ENCODE data around the gene RAB31. TPM values are rescaled to one million over a fixed set of nuclear protein-coding genes. Genes with fewer than 3 reads are reported as not detected.

Gene RAB31
- total RNA-seq, 4 donors from 2014 or later, result 17.4 to 76.0 (median 45.0) TPM

- Histone ChIP-seq H3K27me3 (no peaks in the 10 kb centered on the region), H3K4me3 (peak overlapping the region in 1 of 4 donors; percentile 18), H3K27ac (peak overlapping the region in 3 of 4 donors; percentile 1 to 51 (median 13)), H3K9me3 (no peaks in the 10 kb centered on the region), H3K4me1 (peaks cover 18 to 53% (median 28%) of the 10 kb centered on the region in 3 donors), H3K36me3 (no peaks in the 10 kb centered on the region)
- intact Hi-C loops (cut with DNase I), result loop anchor here (10.0 kb wide), 1 partner anchor 213 kb away; no protein-coding TSS in a partner anchor
- no peak for DNase-seq
- TF ChIP-seq CTCF (IDR thresholded peaks at IDR 0.05), result no peak
- peak in 1 of 4 donors; percentile 10 for TF ChIP-seq POLR2A (IDR thresholded peaks at IDR 0.05)
- WGBS, 2 donors, result 45 to 68% methylated on average over 5 to 7 of the region's 7 CpGs
These were observed 3.4 kb downstream of the RAB31 start for GRCh38 chr18:9711361-9712129.

GRCh38 chr18:9712130-9712577 lies 4.1 kb downstream of the RAB31 start:
- 35 to 38% methylated on average over 5 of the region's 5 CpGs for WGBS, 2 donors
- Histone ChIP-seq H3K27ac (peak overlapping the region in 2 of 4 donors; percentile 13 to 28), H3K9me3 (no peaks in the 10 kb centered on the region), H3K4me1 (peaks cover 18 to 47% (median 28%) of the 10 kb centered on the region in 3 donors), H3K27me3 (no peaks in the 10 kb centered on the region), H3K4me3 (peak overlapping the region in 1 of 4 donors; percentile 8), H3K36me3 (no peaks in the 10 kb centered on the region)
- TF ChIP-seq POLR2A (IDR thresholded peaks at IDR 0.05), result no peak
- TF ChIP-seq CTCF (IDR thresholded peaks at IDR 0.05), result no peak
- DNase-seq, result no peak
- intact Hi-C loops (cut with DNase I), result loop anchor here (10.0 kb wide), 1 partner anchor 213 kb away; no protein-coding TSS in a partner anchor

- Histone ChIP-seq H3K4me3 (no peak overlapping the region), H3K9me3 (no peaks in the 10 kb centered on the region), H3K27ac (peak overlapping the region in 1 of 4 donors; percentile 28), H3K36me3 (no peaks in the 10 kb centered on the region), H3K27me3 (no peaks in the 10 kb centered on the region), H3K4me1 (peaks cover 18 to 42% (median 28%) of the 10 kb centered on the region in 3 donors)
- TF ChIP-seq POLR2A (IDR thresholded peaks at IDR 0.05) (no peak), CTCF (IDR thresholded peaks at IDR 0.05) (no peak)
- intact Hi-C loops (cut with DNase I), result loop anchor here (10.0 kb wide), 1 partner anchor 212 kb away; no protein-coding TSS in a partner anchor
- WGBS, 2 donors, result 66 to 73% methylated on average over 2 to 3 of the region's 3 CpGs
- no peak for DNase-seq
These were observed 4.5 kb downstream of the RAB31 start for GRCh38 chr18:9712611-9713010.

GRCh38 chr18:9714266-9715087 lies 6.4 kb downstream of the RAB31 start:
- Histone ChIP-seq H3K27ac (no peak overlapping the region), H3K36me3 (no peaks in the 10 kb centered on the region), H3K9me3 (no peaks in the 10 kb centered on the region), H3K4me1 (peaks cover 15 to 35% (median 31%) of the 10 kb centered on the region in 3 donors), H3K27me3 (no peaks in the 10 kb centered on the region), H3K4me3 (no peak overlapping the region)
- TF ChIP-seq CTCF (IDR thresholded peaks at IDR 0.05) (no peak), POLR2A (IDR thresholded peaks at IDR 0.05) (no peak)
- intact Hi-C loops (cut with DNase I), result loop anchor here (10.0 kb wide), 1 partner anchor 210 kb away; no protein-coding TSS in a partner anchor
- WGBS, 2 donors, result 85 to 87% methylated on average over 6 to 8 of the region's 10 CpGs
- DNase-seq, result no peak
